Stimulated activated CD8-positive, alpha-beta memory T cell treated with anti-CD3 and anti-CD28 coated beads, Interleukin-4, amount 100 ng/mL, for 1 hour (primary cell): ENCODE measurements around the gene SMC6.

Source experiments
- DNase-seq, 2 donors: peaks; one replicate each; pipeline ENCODE4 v3.0.0-alpha.2; 2020; ENCODE audit warnings: low read depth in 2 of 2, low spot score in 1 of 2

SMC6 gene

GRCh38 chr2:17652681-17653394, 100.8 kb downstream of the SMC6 start:
- no peak for DNase-seq

GRCh38 chr2:17649026-17649425, 104.6 kb downstream of the SMC6 start:
- no peak for DNase-seq

- no peak for DNase-seq
These were observed 105.0 kb downstream of the SMC6 start for GRCh38 chr2:17648581-17648980.

GRCh38 chr2:17646838-17647701, 106.5 kb downstream of the SMC6 start:
- DNase-seq: no peak

GRCh38 chr2:17646081-17646554, 107.5 kb downstream of the SMC6 start:
- peak in 1 of 2 donors; percentile 5 for DNase-seq

- no peak for DNase-seq
These were observed 108.5 kb downstream of the SMC6 start for GRCh38 chr2:17644997-17645720.

GRCh38 chr2:17643031-17643615, 110.5 kb downstream of the SMC6 start:
- no peak for DNase-seq

- no peak for DNase-seq
These were observed 113.2 kb downstream of the SMC6 start for GRCh38 chr2:17640406-17640805.

GRCh38 chr2:17638196-17638743, 115.3 kb downstream of the SMC6 start:
- no peak for DNase-seq

GRCh38 chr2:17637131-17637906, 116.3 kb downstream of the SMC6 start:
- no peak for DNase-seq

GRCh38 chr2:17636257-17636656, 117.4 kb downstream of the SMC6 start:
- no peak for DNase-seq

GRCh38 chr2:17634997-17635396, 118.6 kb downstream of the SMC6 start:
- DNase-seq: no peak

- no peak for DNase-seq
These were observed 123.5 kb downstream of the SMC6 start for GRCh38 chr2:17630089-17630488.

- no peak for DNase-seq
These were observed 125.0 kb downstream of the SMC6 start for GRCh38 chr2:17628349-17629261.

- DNase-seq: no peak
These were observed 126.2 kb downstream of the SMC6 start for GRCh38 chr2:17627434-17627833.

- DNase-seq: no peak
These were observed 126.6 kb downstream of the SMC6 start for GRCh38 chr2:17626986-17627385.

GRCh38 chr2:17625446-17625845, 128.2 kb downstream of the SMC6 start:
- no peak for DNase-seq

GRCh38 chr2:17621781-17622180, 131.8 kb downstream of the SMC6 start:
- no peak for DNase-seq

- no peak for DNase-seq
These were observed 132.8 kb downstream of the SMC6 start for GRCh38 chr2:17620841-17621240.
